ENCODE results near the gene INAFM1.

GRCh38 chr19:47231215-47232054, 43.2 kb upstream of the INAFM1 start:
- TF ChIP-seq POLR2A (IDR thresholded peaks at IDR 0.05) (peak; percentile 86), CTCF (IDR thresholded peaks at IDR 0.05) (no peak)

Measured in transverse colon (tissue), 3 donors.